Naive thymus-derived CD8-positive, alpha-beta T cell (primary cell): ENCODE measurements around the gene USE1. TPM values are rescaled to one million over a fixed set of nuclear protein-coding genes. Genes with fewer than 3 reads are reported as not detected.
"Not testable (repeated sequence)": the region's sequence is repeated elsewhere in the genome, so short reads cannot be mapped to it uniquely, and the experiment has no call there.

Experiments
- ATAC-seq, 2 donors: fragments of 150-1000 bp; cut with Tn5 transposase in 1 of 2; sonication (Bioruptor Pico), chemical (Tn5 transposase) in 1 of 2; 1 replicate in 1 of 2; 2 replicates in 1 of 2; pipeline ENCODE4 v1.10.0; 2021; ENCODE audit warnings: mild to moderate bottlenecking in 2 of 2, moderate library complexity in 2 of 2
- POLR2A ChIA-PET: fragments of 350-600 bp; sonication (Branson Sonifier 250); formaldehyde crosslinking; loops from one replicate; lab custom pipeline; 2021; ENCODE audit warnings: antibody characterized with exemption; lab: Charles Lee
- DNase-seq, 10 donors: peaks; one replicate each; pipeline versions ENCODE4 v3.0.0 to v3.0.0-alpha.2; 2020 to 2022
- H3K27ac Mint-ChIP-seq, 10 donors: one replicate each; pipeline ENCODE4 v1.8.0; 2020 to 2022; ENCODE audit warnings: mild to moderate bottlenecking in 10 of 10, mixed read lengths in 10 of 10, moderate library complexity in 4 of 10, inconsistent platforms in 1 of 10
- H3K27me3 Mint-ChIP-seq, 5 donors: one replicate each; pipeline ENCODE4 v1.8.0; 2021 to 2022; ENCODE audit warnings: mixed read lengths in 5 of 5
- H3K36me3 Mint-ChIP-seq, 3 donors: one replicate each; pipeline ENCODE4 v1.8.0; 2020 to 2022; ENCODE audit warnings: mixed read lengths in 3 of 3, mild to moderate bottlenecking in 2 of 3, inconsistent platforms in 1 of 3
- H3K4me1 Mint-ChIP-seq, 4 donors: one replicate each; pipeline ENCODE4 v1.8.0; 2021 to 2022; ENCODE audit warnings: mixed read lengths in 4 of 4
- H3K4me3 Mint-ChIP-seq, 10 donors: one replicate each; pipeline ENCODE4 v1.8.0; 2020 to 2022; ENCODE audit warnings: mild to moderate bottlenecking in 10 of 10, mixed read lengths in 10 of 10, moderate library complexity in 6 of 10, inconsistent platforms in 1 of 10
- H3K9me3 Mint-ChIP-seq, 9 donors: one replicate each; pipeline ENCODE4 v1.8.0; 2020 to 2022; ENCODE audit warnings: mixed read lengths in 9 of 9, mild to moderate bottlenecking in 3 of 9, inconsistent platforms in 1 of 9, moderate library complexity in 1 of 9
- polyA plus RNA-seq, 3 donors: library from polyadenylated mRNA; unstranded; fragments of 300-500 nt; fragmentation: Illumina TruSeq; gene quantifications; one replicate each; pipeline ENCODE4 v1.2.3, GENCODE V29; 2021
- total RNA-seq, 8 experiments: library from RNA in 2 of 8; stranded (reverse) in 2 of 8; gene quantifications; one replicate each; pipeline ENCODE4 v1.2.3 and lab custom pipeline; 2021 to 2026

USE1 gene
- total and polyA plus RNA-seq, 5 experiments from 2014 or later: 49.7 to 69.0 (median 56.7) TPM

- H3K4me3 Mint-ChIP-seq: peak overlapping the region in 6 of 10 donors; percentile 19 to 57 (median 37)
- POLR2A ChIA-PET: interaction anchor here (0.5 to 3.4 kb wide), 5 partner anchors 30 to 1716 kb away, joined by 5 to 43 read pairs (median 24); partner anchors contain the start of gene USE1
- peaks cover 0 to 57% (median 9%) of the 10 kb centered on the region in 3 donors for H3K36me3 Mint-ChIP-seq
- H3K4me1 Mint-ChIP-seq: peaks cover 11 to 38% (median 29%) of the 10 kb centered on the region in 4 donors
- ATAC-seq: no peak
- no peaks in the 10 kb centered on the region for H3K27me3 Mint-ChIP-seq
- peak overlapping the region in 7 of 10 donors; percentile 14 to 93 (median 34) for H3K27ac Mint-ChIP-seq
- H3K9me3 Mint-ChIP-seq: no peaks in the 10 kb centered on the region
- no peak for DNase-seq
These were observed 29.6 kb upstream of the USE1 start for GRCh38 chr19:17185590-17185989.

DNA sequence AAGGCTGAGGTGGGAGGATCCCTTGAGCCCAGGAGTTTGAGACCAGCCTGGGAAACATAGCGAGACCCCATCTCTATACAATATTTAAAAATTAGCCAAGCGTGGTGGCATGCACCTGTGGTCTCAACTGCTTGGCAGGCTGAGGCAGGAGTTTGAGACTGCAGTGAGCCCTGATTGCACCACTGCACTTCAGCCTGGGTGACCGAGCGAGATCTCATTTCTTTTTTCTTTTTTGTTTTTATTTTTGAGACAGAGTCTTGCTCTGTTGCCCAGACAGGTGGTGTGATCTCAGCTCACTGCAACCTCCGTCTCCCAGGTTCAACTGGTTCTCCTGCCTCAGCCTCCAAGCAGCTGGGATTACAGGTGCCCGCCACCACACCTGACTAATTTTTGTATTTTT lies 23.4 kb upstream of the USE1 start:
- not testable (repeated sequence) for H3K27ac Mint-ChIP-seq, H3K9me3 Mint-ChIP-seq, DNase-seq, H3K4me1 Mint-ChIP-seq, H3K27me3 Mint-ChIP-seq, ATAC-seq, H3K4me3 Mint-ChIP-seq
- peaks cover 0 to 84% (median 16%) of the 10 kb centered on the region in 3 donors for H3K36me3 Mint-ChIP-seq
- POLR2A ChIA-PET: interaction anchor here (0.7 kb wide), 1 partner anchor 36 kb away, joined by 4 read pairs; no protein-coding TSS in a partner anchor

- Mint-ChIP-seq H3K27me3 (no peaks in the 10 kb centered on the region), H3K9me3 (no peaks in the 10 kb centered on the region), H3K36me3 (peaks cover 0 to 86% (median 20%) of the 10 kb centered on the region in 3 donors), H3K27ac (no peak overlapping the region), H3K4me3 (no peak overlapping the region), H3K4me1 (peaks cover 0 to 5% (median 1%) of the 10 kb centered on the region in 4 donors)
- DNase-seq (no peak), ATAC-seq (no peak)
- POLR2A ChIA-PET: no interaction called here
These were observed 22.4 kb upstream of the USE1 start for GRCh38 chr19:17192751-17193150.

DNA sequence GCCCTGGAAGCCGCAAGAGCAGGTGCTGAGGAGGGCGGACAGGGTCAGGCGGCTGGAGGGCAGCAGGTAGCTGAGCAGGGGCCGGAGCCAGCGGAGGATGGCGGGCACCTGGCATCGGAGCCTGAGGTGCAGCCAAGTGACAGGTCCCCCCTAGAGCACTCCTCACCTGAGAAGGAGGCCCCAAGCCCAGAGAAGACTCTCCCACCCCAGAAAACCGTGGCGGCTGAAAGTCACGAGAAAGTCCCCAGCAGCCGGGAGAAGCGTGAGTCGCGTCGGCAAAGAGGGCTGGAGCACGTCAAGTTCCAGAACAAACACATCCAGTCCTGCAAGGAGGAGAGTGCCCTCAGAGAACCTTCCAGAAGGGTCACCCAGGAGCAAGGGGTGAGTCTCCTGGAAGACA lies 20.5 kb upstream of the USE1 start:
- H3K27ac Mint-ChIP-seq: peak overlapping the region in 1 of 10 donors; percentile 46
- no peak overlapping the region for H3K4me3 Mint-ChIP-seq
- no peaks in the 10 kb centered on the region for H3K9me3 Mint-ChIP-seq
- POLR2A ChIA-PET: no interaction called here
- DNase-seq (no peak), ATAC-seq (no peak)
- peaks cover 0 to 84% (median 23%) of the 10 kb centered on the region in 3 donors for H3K36me3 Mint-ChIP-seq
- H3K4me1 Mint-ChIP-seq: peaks cover 0 to 5% (median 1%) of the 10 kb centered on the region in 4 donors
- no peaks in the 10 kb centered on the region for H3K27me3 Mint-ChIP-seq

DNA sequence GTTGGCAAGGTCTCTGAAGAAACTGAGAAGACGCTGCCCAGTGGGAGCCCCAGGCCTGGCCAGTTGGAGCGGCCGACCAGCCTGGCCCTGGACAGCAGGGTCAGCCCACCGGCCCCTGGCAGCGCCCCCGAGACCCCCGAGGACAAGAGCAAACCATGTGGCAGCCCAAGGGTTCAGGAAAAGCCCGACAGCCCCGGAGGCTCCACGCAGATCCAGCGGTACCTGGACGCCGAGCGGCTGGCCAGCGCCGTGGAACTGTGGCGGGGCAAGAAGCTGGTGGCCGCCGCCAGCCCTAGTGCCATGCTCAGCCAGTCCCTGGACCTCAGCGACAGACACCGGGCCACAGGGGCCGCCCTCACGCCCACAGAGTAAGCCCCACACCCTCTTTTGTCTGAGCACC lies 20.1 kb upstream of the USE1 start:
- peaks cover 0 to 84% (median 25%) of the 10 kb centered on the region in 3 donors for H3K36me3 Mint-ChIP-seq
- ATAC-seq (no peak), DNase-seq (no peak)
- no peak overlapping the region for H3K4me3 Mint-ChIP-seq
- peak overlapping the region in 1 of 10 donors; percentile 87 for H3K27ac Mint-ChIP-seq
- no peaks in the 10 kb centered on the region for H3K27me3 Mint-ChIP-seq
- POLR2A ChIA-PET: no interaction called here
- no peaks in the 10 kb centered on the region for H3K9me3 Mint-ChIP-seq
- peaks cover 0 to 5% (median 1%) of the 10 kb centered on the region in 4 donors for H3K4me1 Mint-ChIP-seq

GRCh38 chr19:17196610-17197009 lies 18.5 kb upstream of the USE1 start:
- POLR2A ChIA-PET: interaction anchor here (0.7 kb wide), 1 partner anchor 779 kb away, joined by 6 read pairs; no protein-coding TSS in a partner anchor
- DNase-seq: no peak
- peak overlapping the region in 5 of 10 donors; percentile 27 to 76 (median 58) for H3K27ac Mint-ChIP-seq
- H3K27me3 Mint-ChIP-seq: no peaks in the 10 kb centered on the region
- no peak overlapping the region for H3K4me3 Mint-ChIP-seq
- peaks cover 0 to 6% (median 1%) of the 10 kb centered on the region in 4 donors for H3K4me1 Mint-ChIP-seq
- no peaks in the 10 kb centered on the region for H3K9me3 Mint-ChIP-seq
- H3K36me3 Mint-ChIP-seq: peaks cover 0 to 87% (median 18%) of the 10 kb centered on the region in 3 donors
- no peak for ATAC-seq

DNA sequence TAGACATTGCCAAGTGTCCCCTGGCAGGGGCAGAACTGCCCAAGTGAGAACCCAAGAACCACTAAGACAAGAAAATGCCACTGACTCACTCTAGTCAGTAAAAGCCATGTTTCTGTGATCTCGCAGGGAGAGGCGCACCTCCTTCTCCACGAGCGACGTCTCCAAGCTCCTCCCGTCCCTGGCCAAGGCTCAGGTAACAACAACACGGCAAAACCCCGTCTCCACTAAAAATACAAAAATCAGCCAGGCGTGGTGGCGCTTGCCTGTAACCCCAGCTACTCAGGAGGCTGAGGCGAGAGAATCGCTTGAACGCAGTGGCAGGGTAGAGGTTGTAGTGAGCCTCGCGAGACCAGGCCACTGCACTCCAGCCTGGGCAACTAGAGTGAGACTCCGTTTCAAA lies 17.5 kb upstream of the USE1 start:
- no peak for ATAC-seq
- no peak for DNase-seq
- Mint-ChIP-seq H3K27ac (peak overlapping the region in 3 of 10 donors; percentile 60 to 81 (median 76)), H3K9me3 (no peaks in the 10 kb centered on the region), H3K27me3 (no peaks in the 10 kb centered on the region), H3K4me1 (peaks cover 0 to 7% (median 1%) of the 10 kb centered on the region in 4 donors), H3K4me3 (no peak overlapping the region), H3K36me3 (peaks cover 0 to 90% (median 28%) of the 10 kb centered on the region in 3 donors)
- POLR2A ChIA-PET: no interaction called here

GRCh38 chr19:17200408-17201079 lies 14.6 kb upstream of the USE1 start:
- Mint-ChIP-seq H3K4me1 (peaks cover 0 to 7% (median 1%) of the 10 kb centered on the region in 4 donors), H3K9me3 (no peaks in the 10 kb centered on the region), H3K36me3 (peaks cover 0 to 92% (median 28%) of the 10 kb centered on the region in 3 donors), H3K27ac (peak overlapping the region in 1 of 10 donors; percentile 39), H3K4me3 (no peak overlapping the region), H3K27me3 (no peaks in the 10 kb centered on the region)
- ATAC-seq: no peak
- POLR2A ChIA-PET: interaction anchor here (0.7 to 1.5 kb wide), 3 partner anchors 15 to 106 kb away, joined by 3 to 6 read pairs (median 6); partner anchors contain the start of gene USE1
- no peak for DNase-seq

DNA sequence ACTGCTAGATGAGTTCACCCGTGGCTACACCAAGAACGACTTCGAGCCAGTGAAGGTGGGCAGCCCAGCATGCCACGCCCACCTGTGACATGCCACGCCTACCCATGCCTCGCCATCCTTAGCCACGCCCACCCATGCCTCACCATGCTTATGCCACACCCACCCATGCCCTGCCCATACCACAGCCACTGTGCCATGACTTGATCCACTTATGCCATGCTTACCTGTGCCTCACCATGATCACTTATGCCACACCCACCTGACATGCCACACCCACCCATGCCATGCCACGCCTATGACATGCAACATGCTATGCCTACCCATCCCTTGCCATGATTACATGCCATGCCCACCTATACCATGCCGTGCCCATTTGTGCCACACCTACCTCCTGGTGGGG lies 12.9 kb upstream of the USE1 start:
- ATAC-seq (peak in 1 of 2 donors; percentile 44), DNase-seq (peak in 1 of 10 donors; percentile 21)
- Mint-ChIP-seq H3K27me3 (no peaks in the 10 kb centered on the region), H3K27ac (peak overlapping the region in 3 of 10 donors; percentile 62 to 82 (median 81)), H3K4me1 (peaks cover 0 to 2% (median 0%) of the 10 kb centered on the region in 4 donors), H3K9me3 (no peaks in the 10 kb centered on the region), H3K36me3 (peaks cover 0 to 84% (median 26%) of the 10 kb centered on the region in 3 donors), H3K4me3 (no peak overlapping the region)
- POLR2A ChIA-PET: no interaction called here

GRCh38 chr19:17202713-17203112 lies 12.4 kb upstream of the USE1 start:
- Mint-ChIP-seq H3K4me1 (peaks cover 0 to 2% (median 0%) of the 10 kb centered on the region in 4 donors), H3K4me3 (no peak overlapping the region), H3K36me3 (peaks cover 0 to 82% (median 23%) of the 10 kb centered on the region in 3 donors), H3K27me3 (no peaks in the 10 kb centered on the region), H3K9me3 (no peaks in the 10 kb centered on the region), H3K27ac (peak overlapping the region in 1 of 10 donors; percentile 36)
- ATAC-seq (no peak), DNase-seq (no peak)
- POLR2A ChIA-PET: no interaction called here

DNA sequence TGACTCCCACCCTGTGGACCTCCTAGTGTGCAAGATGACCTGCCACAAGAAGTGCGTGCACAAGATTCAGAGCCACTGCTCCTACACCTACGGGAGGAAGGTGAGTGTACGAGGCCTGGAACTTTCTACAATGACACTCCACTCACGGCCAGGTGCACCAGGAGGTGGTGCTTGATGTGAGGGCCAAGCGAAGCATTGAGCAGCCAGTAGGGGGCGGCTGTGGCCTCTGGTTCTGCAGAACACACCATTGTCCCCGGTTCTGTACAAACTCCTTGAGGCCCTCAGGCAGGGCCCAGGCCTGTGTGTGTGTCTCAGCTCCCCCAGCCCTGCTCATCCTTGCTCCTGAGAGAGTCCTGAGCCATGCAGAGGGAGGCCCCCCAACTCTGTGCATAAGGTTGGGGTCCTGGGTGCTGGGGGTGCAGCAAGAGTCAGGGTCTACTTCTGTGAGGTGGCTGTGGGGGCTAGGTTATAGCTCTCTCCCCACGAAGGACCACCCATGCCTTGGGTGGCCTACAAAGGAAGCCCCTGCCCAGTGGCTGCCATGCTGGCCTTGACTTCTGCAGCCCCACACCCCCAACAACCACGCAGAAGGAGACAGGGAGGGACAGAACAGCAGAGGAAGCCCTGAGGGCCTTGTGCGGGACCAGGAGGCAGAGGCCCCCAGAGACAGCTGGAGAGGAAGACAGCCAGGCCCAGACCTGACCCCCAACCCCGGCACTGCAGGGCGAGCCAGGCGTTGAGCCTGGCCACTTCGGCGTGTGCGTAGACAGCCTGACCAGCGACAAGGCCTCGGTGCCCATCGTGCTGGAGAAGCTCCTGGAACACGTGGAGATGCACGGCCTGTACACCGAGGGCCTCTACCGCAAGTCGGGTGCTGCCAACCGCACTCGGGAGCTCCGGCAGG lies 9.7 kb upstream of the USE1 start:
- peaks cover 0 to 75% (median 22%) of the 10 kb centered on the region in 3 donors for H3K36me3 Mint-ChIP-seq
- peaks cover 0 to 7% (median 6%) of the 10 kb centered on the region in 4 donors for H3K4me1 Mint-ChIP-seq
- H3K4me3 Mint-ChIP-seq: no peak overlapping the region
- peak; percentile 41 to 79 (median 54) for DNase-seq
- no peaks in the 10 kb centered on the region for H3K9me3 Mint-ChIP-seq
- POLR2A ChIA-PET: interaction anchor here (0.6 to 0.8 kb wide), 7 partner anchors 9 to 768 kb away, joined by 3 to 7 read pairs (median 4); partner anchors contain the start of gene ANKLE1
- ATAC-seq: peak; percentile 80 to 84
- no peaks in the 10 kb centered on the region for H3K27me3 Mint-ChIP-seq
- H3K27ac Mint-ChIP-seq: peak overlapping the region in 3 of 10 donors; percentile 29 to 56 (median 46)
